ENCODE data around the gene NPHP4. TPM values are rescaled to one million over a fixed set of nuclear protein-coding genes. Genes with fewer than 3 reads are reported as not detected.
A peak's percentile ranks its signal among the peaks of the same experiment; 100 is the strongest.

Gene NPHP4
- total and polyA plus RNA-seq, 2 donors (not counting 3 experiments of a cell fraction or from before 2014, with no cell fraction given): 4.4 to 11.7 TPM

DNA sequence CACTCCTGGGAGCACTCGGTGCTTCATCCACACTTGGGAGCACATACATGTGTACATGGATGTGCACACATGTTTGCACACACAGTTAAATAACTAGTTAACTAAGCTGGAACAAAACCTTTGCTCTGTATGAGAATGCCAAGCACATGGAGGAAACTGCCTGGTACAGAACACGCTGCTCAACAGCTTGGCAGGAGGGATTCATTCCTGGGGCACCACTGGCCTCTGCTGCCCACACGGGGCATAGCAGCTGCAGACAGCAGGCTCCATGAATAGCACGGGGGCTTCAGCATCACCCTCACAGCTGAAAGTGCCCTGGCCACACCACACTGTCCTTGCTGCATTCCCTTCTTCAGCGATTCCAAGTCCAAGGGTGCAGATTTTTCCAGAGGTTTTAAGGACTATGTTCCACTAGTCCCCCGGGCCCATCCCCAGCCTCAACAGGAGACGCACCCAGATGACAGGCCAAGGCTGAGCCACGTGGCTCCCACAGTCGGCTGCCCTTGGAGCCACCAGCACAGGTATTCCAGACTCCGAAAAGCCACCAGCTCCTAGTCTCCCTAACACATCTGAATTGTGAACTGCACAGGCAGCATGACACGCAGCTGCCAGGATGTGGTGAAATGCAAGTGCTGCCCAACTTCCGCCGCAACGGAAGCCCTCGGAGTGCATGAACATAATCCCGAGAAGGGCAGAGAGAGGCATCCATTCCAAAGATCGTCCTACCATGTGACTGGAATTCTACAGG, 16.9 kb downstream of the NPHP4 start:
- no peaks in the 10 kb centered on the region for H3K27me3 ChIP-seq (ENCODE audit: control insufficient read depth in 2 of 2, insufficient read depth in 2 of 2, low read length in 2 of 2)
- TF ChIP-seq POLR2A (IDR thresholded peaks at IDR 0.05; ENCODE audit: low read depth, low read length): no peak
- no peak for TF ChIP-seq EZH2 (IDR thresholded peaks at IDR 0.05; ENCODE audit: borderline replicate concordance, low read depth, low read length, severe bottlenecking)
- TF ChIP-seq GATA2 (IDR thresholded peaks at IDR 0.05; ENCODE audit: insufficient read depth, insufficient read length, low read depth, low read length): no peak
- TF ChIP-seq, protein P1, sequence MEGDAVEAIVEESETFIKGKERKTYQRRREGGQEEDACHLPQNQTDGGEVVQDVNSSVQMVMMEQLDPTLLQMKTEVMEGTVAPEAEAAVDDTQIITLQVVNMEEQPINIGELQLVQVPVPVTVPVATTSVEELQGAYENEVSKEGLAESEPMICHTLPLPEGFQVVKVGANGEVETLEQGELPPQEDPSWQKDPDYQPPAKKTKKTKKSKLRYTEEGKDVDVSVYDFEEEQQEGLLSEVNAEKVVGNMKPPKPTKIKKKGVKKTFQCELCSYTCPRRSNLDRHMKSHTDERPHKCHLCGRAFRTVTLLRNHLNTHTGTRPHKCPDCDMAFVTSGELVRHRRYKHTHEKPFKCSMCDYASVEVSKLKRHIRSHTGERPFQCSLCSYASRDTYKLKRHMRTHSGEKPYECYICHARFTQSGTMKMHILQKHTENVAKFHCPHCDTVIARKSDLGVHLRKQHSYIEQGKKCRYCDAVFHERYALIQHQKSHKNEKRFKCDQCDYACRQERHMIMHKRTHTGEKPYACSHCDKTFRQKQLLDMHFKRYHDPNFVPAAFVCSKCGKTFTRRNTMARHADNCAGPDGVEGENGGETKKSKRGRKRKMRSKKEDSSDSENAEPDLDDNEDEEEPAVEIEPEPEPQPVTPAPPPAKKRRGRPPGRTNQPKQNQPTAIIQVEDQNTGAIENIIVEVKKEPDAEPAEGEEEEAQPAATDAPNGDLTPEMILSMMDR (IDR thresholded peaks at IDR 0.05; ENCODE audit: extremely low read depth in 1 of 2, insufficient read depth in 1 of 2, low read depth in 1 of 2, low read length in 2 of 2): peak; percentile 71 to 90
- DNase-seq (ENCODE audit: low read depth, low spot score) (peak; percentile 57), FAIRE-seq (peak; percentile 55)
- no peaks in the 10 kb centered on the region for H3K9me1 ChIP-seq (replicated peaks; ENCODE audit: control insufficient read depth, extremely low read depth, insufficient read depth, low read length)
- intact Hi-C loops (cut with micrococcal nuclease) (loop anchor here (1.0 kb wide), 2 partner anchors 60 to 1323 kb away; no protein-coding TSS in a partner anchor), dilution Hi-C loops (cut with MboI; ENCODE audit: extremely low pct_ligation_motif_present, low sequenced_read_pairs) (no loop called here)
- no peak overlapping the region for H3K27ac ChIP-seq (ENCODE audit: insufficient read depth, low read depth, low read length)
- ChIA-PET POLR2A (no interaction called here), CTCF (interaction anchor here (0.6 to 4.6 kb wide), 6 partner anchors 9 to 1323 kb away, joined by 3 to 69 read pairs (median 4); no protein-coding TSS in a partner anchor)
- no peak overlapping the region for H2AFZ ChIP-seq (ENCODE audit: low read depth, low read length)
- H3K79me2 ChIP-seq (ENCODE audit: control insufficient read depth, insufficient read depth, low read length): no peaks in the 10 kb centered on the region
- no TSS peak for BruUV-seq (replicated peaks)
- H3K4me1 ChIP-seq (ENCODE audit: control insufficient read depth, extremely low read depth, insufficient read depth, low read length): no peaks in the 10 kb centered on the region
- no peak overlapping the region for H3K4me3 ChIP-seq (replicated peaks in 1 of 3; ENCODE audit: insufficient read depth in 1 of 3, low read depth in 1 of 3, low read length in 3 of 3)
- H3K4me2 ChIP-seq (ENCODE audit: insufficient read depth, low read length): no peak overlapping the region
- no peaks in the 10 kb centered on the region for H3K9me3 ChIP-seq (replicated peaks; ENCODE audit: control insufficient read depth, insufficient read depth, low read length)
- no peaks in the 10 kb centered on the region for H4K20me1 ChIP-seq (replicated peaks; ENCODE audit: control insufficient read depth, extremely low read depth, insufficient read depth, low read length)
- H3K9ac ChIP-seq (replicated peaks; ENCODE audit: extremely low read depth, insufficient read depth, low read length): no peak overlapping the region
- H3K36me3 ChIP-seq (ENCODE audit: control insufficient read depth in 2 of 2, extremely low read depth in 1 of 2, insufficient read depth in 2 of 2, low read length in 2 of 2): no peaks in the 10 kb centered on the region

DNA sequence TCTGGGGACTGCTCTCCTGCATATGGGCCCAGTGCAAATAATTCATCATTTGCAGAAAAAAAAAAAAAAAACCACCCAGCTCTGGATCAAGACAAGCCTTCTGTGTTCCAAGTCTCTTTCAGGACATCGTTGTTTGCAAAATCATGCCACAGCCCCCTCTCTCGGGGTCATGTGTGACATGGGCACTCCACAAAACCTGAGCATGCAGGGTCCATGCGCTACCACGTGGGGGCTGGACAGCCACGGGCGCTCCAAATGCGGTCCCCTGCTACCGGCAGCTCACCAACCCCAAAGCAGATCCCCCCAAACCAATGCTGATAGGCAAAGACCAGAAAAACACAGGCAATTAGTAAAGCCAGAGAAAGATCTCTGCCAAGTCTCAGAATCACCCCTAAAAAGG, 17.6 kb downstream of the NPHP4 start:
- H3K4me3 ChIP-seq (replicated peaks in 1 of 3; ENCODE audit: insufficient read depth in 1 of 3, low read depth in 1 of 3, low read length in 3 of 3): no peak overlapping the region
- ChIA-PET CTCF (interaction anchor here (1.1 to 4.6 kb wide), 4 partner anchors 10 to 1323 kb away, joined by 3 to 69 read pairs (median 5); no protein-coding TSS in a partner anchor), POLR2A (no interaction called here)
- H3K27me3 ChIP-seq (ENCODE audit: control insufficient read depth in 2 of 2, insufficient read depth in 2 of 2, low read length in 2 of 2): no peaks in the 10 kb centered on the region
- H2AFZ ChIP-seq (ENCODE audit: low read depth, low read length): no peak overlapping the region
- H3K79me2 ChIP-seq (ENCODE audit: control insufficient read depth, insufficient read depth, low read length): no peaks in the 10 kb centered on the region
- H3K4me2 ChIP-seq (ENCODE audit: insufficient read depth, low read length): no peak overlapping the region
- DNase-seq (ENCODE audit: low read depth, low spot score) (no peak), FAIRE-seq (no peak)
- H3K9me1 ChIP-seq (replicated peaks; ENCODE audit: control insufficient read depth, extremely low read depth, insufficient read depth, low read length): no peaks in the 10 kb centered on the region
- H3K4me1 ChIP-seq (ENCODE audit: control insufficient read depth, extremely low read depth, insufficient read depth, low read length): no peaks in the 10 kb centered on the region
- intact Hi-C loops (cut with micrococcal nuclease): loop anchor here (1.0 kb wide), 2 partner anchors 59 to 1322 kb away; no protein-coding TSS in a partner anchor
- no peaks in the 10 kb centered on the region for H3K9me3 ChIP-seq (replicated peaks; ENCODE audit: control insufficient read depth, insufficient read depth, low read length)
- no peaks in the 10 kb centered on the region for H4K20me1 ChIP-seq (replicated peaks; ENCODE audit: control insufficient read depth, extremely low read depth, insufficient read depth, low read length)
- TF ChIP-seq MAX (IDR thresholded peaks at IDR 0.05; ENCODE audit: insufficient read depth, insufficient read length): no peak
- TF ChIP-seq MYC (IDR thresholded peaks at IDR 0.05; ENCODE audit: low read depth, low read length): no peak
- no peak for TF ChIP-seq POLR2AphosphoS5 (IDR thresholded peaks at IDR 0.05; ENCODE audit: insufficient read depth, low read depth, low read length)
- no peak for TF ChIP-seq GATA2 (IDR thresholded peaks at IDR 0.05; ENCODE audit: insufficient read depth, insufficient read length, low read depth, low read length)
- no peak for TF ChIP-seq JUN (IDR thresholded peaks at IDR 0.05; ENCODE audit: borderline replicate concordance, insufficient read depth, insufficient read length, low read depth)
- TF ChIP-seq EZH2 (IDR thresholded peaks at IDR 0.05; ENCODE audit: borderline replicate concordance, low read depth, low read length, severe bottlenecking): no peak
- TF ChIP-seq, protein P1 (IDR thresholded peaks at IDR 0.05; ENCODE audit: extremely low read depth in 1 of 2, insufficient read depth in 1 of 2, low read depth in 1 of 2, low read length in 2 of 2): no peak
- TF ChIP-seq FOS (IDR thresholded peaks at IDR 0.05; ENCODE audit: borderline replicate concordance, insufficient read depth, low read length): no peak
- TF ChIP-seq POLR2A (IDR thresholded peaks at IDR 0.05; ENCODE audit: low read depth, low read length): no peak
- no peaks in the 10 kb centered on the region for H3K36me3 ChIP-seq (ENCODE audit: control insufficient read depth in 2 of 2, extremely low read depth in 1 of 2, insufficient read depth in 2 of 2, low read length in 2 of 2)
- no peak overlapping the region for H3K9ac ChIP-seq (replicated peaks; ENCODE audit: extremely low read depth, insufficient read depth, low read length)
- dilution Hi-C loops (cut with MboI; ENCODE audit: extremely low pct_ligation_motif_present, low sequenced_read_pairs): no loop called here
- no peak overlapping the region for H3K27ac ChIP-seq (ENCODE audit: insufficient read depth, low read depth, low read length)
- BruUV-seq (replicated peaks): no TSS peak

All from endothelial cell of umbilical vein (primary cell).